ENCODE data around the gene METTL8.

GRCh38 chr2:171308280-171309054 is 125.3 kb downstream of the METTL8 start:
- TF ChIP-seq CTCF (conservative IDR thresholded peaks at IDR 0.05; ENCODE audit: low read depth in 2 of 2) = no peak
- TF ChIP-seq CREB1 (CRISPR knock-in tag; IDR thresholded peaks at IDR 0.05; ENCODE audit: low read depth) = no peak
- no peak for TF ChIP-seq POLR2AphosphoS5 (IDR thresholded peaks at IDR 0.05; ENCODE audit: low read depth)
- TF ChIP-seq EZH2 (IDR thresholded peaks at IDR 0.05; ENCODE audit: low read depth, unreplicated experiment) = no peak
- TF ChIP-seq, protein P1, sequence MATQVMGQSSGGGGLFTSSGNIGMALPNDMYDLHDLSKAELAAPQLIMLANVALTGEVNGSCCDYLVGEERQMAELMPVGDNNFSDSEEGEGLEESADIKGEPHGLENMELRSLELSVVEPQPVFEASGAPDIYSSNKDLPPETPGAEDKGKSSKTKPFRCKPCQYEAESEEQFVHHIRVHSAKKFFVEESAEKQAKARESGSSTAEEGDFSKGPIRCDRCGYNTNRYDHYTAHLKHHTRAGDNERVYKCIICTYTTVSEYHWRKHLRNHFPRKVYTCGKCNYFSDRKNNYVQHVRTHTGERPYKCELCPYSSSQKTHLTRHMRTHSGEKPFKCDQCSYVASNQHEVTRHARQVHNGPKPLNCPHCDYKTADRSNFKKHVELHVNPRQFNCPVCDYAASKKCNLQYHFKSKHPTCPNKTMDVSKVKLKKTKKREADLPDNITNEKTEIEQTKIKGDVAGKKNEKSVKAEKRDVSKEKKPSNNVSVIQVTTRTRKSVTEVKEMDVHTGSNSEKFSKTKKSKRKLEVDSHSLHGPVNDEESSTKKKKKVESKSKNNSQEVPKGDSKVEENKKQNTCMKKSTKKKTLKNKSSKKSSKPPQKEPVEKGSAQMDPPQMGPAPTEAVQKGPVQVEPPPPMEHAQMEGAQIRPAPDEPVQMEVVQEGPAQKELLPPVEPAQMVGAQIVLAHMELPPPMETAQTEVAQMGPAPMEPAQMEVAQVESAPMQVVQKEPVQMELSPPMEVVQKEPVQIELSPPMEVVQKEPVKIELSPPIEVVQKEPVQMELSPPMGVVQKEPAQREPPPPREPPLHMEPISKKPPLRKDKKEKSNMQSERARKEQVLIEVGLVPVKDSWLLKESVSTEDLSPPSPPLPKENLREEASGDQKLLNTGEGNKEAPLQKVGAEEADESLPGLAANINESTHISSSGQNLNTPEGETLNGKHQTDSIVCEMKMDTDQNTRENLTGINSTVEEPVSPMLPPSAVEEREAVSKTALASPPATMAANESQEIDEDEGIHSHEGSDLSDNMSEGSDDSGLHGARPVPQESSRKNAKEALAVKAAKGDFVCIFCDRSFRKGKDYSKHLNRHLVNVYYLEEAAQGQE (IDR thresholded peaks at IDR 0.05; ENCODE audit: unreplicated experiment) = no peak
- TF ChIP-seq, protein P2, sequence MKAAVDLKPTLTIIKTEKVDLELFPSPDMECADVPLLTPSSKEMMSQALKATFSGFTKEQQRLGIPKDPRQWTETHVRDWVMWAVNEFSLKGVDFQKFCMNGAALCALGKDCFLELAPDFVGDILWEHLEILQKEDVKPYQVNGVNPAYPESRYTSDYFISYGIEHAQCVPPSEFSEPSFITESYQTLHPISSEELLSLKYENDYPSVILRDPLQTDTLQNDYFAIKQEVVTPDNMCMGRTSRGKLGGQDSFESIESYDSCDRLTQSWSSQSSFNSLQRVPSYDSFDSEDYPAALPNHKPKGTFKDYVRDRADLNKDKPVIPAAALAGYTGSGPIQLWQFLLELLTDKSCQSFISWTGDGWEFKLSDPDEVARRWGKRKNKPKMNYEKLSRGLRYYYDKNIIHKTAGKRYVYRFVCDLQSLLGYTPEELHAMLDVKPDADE (IDR thresholded peaks at IDR 0.05) = no peak
- no peak for TF ChIP-seq STAT1 (IDR thresholded peaks at IDR 0.05; ENCODE audit: unreplicated experiment)
- no peak for TF ChIP-seq EZH2phosphoT487 (IDR thresholded peaks at IDR 0.05; ENCODE audit: unreplicated experiment)
- TF ChIP-seq NANOG (IDR thresholded peaks at IDR 0.05; ENCODE audit: borderline replicate concordance) = no peak
- no peak for TF ChIP-seq JUNB (IDR thresholded peaks at IDR 0.05; ENCODE audit: unreplicated experiment)
- no peak for TF ChIP-seq ZNF114 (CRISPR knock-in tag; IDR thresholded peaks at IDR 0.05)
- TF ChIP-seq ZNF331 (CRISPR knock-in tag; IDR thresholded peaks at IDR 0.05; ENCODE audit: low read depth) = no peak
